NCI-H128 (cell line): Measurements from ENCODE around the gene POLR2F.

Experiments used
- DNase-seq: peaks from one replicate; lab custom pipeline; 2025; ENCODE audit not compliant: unreplicated experiment; lab: John Stamatoyannopoulos, UW

POLR2F gene

DNA sequence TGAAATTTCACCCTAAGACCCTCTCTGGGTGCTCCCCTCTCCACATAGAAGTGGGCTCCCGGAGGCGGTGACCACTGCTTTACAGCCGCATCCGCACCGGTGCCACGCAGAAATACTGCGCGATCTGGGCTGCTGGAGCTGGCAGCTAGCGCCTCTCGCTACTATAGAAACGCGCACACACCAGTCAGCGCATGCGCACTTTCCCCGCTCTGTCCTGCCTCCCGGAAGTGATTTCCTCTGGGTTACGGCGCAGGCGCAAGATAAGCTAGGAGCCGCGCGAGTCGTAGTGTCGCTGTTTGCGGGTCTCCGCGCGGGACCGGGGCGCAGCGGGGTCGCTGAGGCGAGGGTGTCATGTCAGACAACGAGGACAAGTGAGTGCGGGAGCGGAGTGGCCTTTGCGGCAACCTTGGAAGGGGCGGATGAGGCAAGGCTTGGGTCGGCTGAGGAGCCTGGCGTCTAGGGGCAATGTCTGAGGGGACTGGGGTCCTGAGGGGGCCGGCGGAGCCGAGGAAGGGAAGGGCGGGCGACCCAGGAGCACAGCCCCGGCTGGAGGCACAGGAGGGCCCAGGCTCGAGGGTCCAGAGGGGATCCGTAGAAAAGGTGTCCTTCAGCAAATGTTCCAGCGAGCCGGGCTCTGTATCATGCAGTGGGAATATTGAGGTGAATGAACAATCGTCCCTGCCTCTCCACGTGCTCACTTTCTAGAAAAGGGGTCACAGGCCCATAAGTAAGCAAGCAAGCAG is at the start of gene POLR2F, which contains the start of gene C22orf23:
POLR2F (plus strand) TSS at position 263 of the 743 bp plus-strand sequence; CDS start at position 352, 89 bp downstream.
C22orf23 (minus strand) TSS at position 165 of the 743 bp plus-strand sequence. CDS start 452 bp downstream, outside the sequence.
- DNase-seq = peak; percentile 91

DNA sequence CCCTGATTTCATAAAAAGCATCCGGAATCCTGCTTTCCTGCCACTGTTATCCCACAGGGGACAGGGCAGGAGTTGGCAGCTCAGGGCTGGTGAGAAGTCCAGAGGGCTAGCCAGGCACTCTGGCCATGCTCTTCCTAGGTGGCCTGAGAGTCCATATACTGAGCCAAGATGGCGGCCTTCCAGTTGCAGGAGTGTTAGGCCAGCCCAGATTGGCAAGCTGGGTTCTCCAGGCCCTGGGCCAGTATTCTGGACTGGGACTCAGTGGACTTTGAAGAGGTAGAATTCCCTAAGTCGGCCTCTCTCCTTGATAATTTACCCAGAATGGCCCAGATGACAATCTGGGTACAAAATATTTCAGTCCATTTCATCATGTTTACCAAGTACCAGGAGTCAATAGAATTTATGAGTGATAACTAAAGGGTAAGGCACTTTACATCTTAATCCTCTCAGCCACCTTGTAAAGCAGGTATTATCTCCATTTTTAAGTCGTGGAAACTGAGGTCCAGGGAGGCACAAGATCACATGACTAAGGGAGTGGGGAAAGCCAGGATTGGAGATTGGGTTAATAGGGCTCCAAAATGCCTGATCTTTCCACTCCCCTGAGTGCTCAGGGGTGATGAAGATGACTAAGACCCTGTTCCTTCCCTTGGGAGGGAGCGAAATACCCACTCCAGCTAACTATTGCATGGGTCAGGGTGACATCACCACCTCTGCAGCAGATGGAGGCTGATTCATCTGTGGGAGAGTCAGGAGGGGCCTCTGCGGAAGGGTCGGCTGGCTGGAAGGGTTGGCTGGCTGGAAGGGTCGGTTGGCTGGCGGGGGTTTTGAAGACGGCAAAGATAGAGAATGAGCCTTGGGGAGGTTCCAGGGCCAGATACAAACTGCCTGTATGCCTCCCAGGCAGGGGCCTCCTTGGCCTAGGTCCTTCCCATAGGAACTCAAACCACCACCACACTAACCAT is 48.6 kb upstream of the POLR2F start:
- DNase-seq = no peak

DNA sequence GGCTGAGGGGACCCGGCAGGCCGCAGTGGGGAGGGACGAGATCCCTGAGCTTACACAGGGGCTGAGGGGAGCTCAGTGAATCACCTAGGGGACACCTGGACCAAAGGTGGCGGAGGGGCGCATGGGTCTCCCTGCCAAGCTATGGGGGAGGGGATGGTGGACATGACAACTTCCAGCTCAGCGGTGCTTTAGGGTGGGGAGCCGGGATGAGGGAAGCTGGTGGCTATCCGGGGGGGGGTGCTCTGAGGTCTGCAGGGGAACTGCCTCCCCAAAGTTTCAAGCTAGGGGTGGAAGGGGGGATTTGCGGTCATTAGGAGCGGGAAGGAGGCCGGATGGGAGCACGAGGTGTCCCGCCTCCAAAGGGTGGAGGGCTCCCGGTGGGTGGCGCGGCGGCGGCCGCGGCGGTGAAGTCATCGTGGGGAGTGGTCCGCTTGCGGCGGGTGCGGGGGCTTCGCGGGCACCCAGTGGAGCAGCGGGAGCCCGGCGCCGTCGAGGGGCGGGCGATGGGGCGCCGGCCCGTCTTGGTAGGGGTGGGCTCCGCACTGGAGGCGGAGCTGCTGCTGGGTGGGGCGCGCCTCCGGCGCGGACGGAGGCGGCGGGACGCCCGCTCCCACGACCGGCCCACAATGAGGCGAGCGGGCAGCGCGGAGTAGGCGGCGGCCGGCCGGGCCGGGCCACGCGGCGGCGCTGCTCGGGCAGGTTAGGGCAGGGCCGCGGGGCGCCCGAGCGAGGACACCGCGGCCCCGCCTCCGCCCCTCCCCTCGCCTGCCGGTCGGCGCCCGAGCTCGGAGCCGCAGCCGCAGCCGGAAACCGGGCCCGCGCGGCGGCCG is 47.8 kb upstream of the POLR2F start, which contains the start of gene MICALL1:
MICALL1 (plus strand) TSS at position 764 of the 830 bp plus-strand sequence. CDS start 126 bp downstream, outside the sequence.
- no peak for DNase-seq

DNA sequence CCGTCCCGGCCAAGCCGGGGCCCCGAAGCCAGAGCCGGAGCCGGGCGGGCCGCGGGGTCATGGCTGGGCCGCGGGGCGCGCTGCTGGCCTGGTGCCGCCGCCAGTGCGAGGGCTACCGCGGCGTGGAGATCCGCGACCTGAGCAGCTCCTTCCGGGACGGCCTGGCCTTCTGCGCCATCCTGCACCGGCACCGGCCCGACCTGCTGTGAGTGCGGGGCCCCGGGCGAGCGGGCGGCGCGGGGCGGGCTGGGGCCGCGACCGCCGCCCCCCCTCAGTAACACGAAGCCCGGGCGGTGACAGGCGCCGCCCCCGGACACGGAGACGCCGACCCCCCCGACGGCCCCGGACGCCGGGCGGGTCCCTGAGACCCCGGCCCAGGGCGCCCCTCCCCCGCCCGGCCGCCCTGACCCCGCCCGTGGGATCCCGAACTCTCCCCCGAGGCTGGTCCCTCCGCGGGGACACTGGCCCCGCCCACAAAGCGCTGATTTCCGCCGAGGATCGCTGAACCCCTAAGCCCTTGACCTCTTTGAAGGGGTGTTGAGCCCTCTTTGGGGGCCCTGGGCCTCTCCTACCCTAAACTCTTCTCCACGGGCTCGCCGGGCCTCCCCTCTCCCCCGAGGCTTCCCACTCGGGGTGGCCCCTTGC is 47.0 kb upstream of the POLR2F start:
- no peak for DNase-seq

DNA sequence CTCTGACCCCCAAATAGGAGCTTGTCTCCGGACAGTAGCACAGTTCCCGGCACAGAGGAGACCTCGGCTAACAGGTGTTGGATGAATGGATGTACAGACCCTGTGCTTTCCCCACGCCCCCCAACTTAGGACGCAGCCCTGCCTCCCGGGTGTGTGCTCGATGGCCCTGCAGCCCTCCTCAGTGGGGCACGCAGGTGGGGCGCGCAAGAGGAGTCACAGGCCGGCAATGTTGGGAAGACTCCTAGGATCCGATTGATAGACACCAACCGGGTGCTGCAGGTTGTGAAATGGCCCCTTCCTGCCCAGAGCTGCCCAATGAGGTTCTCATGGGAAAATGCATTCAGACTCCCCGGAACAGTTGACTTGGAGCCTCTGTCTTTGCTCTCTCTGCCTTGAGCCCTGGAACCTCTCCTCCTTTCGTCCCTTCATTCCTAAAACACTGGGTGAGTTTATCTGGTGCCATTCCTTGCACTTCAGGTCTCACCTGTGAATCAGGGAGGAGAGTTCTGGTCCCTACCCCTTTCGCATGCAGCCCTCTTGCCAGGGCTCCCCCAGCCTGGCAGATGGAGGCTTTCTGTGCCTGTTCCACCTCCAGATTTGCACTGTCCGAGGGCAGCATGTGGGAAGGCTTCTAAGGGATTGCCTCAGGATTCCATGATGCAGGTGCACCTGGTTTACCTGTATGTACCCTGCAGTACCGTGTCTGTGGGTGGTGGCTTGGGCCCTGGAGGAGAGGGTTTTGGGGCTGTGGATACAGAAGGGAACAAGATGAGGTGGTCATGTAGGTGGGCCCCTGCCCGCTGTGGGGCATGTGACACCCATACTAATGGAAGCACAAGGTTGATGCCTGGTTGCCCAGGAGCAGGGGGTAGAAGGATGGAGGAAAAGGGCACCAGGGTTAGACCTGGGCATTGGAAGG is 46.2 kb upstream of the POLR2F start:
- no peak for DNase-seq

DNA sequence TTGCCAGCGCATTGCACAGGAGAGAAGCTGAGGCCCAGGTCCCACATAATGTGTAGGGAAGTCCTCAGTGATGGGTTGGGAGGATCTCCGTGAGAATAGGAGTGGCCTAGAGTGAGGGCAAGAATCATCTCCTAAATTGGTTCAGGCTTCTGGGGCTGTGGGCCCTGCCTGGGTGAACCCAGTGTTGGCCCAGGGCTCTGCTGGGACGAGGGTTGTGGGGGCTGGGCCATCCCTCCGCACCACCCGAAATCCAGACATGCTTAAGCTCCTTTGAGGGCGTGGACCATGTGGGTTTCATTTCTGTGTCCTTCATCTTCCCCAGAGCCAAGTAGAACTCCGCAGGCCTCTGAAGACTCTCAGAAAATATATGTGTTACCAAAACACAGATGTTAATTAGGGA is 43.7 kb upstream of the POLR2F start:
- DNase-seq = no peak

DNA sequence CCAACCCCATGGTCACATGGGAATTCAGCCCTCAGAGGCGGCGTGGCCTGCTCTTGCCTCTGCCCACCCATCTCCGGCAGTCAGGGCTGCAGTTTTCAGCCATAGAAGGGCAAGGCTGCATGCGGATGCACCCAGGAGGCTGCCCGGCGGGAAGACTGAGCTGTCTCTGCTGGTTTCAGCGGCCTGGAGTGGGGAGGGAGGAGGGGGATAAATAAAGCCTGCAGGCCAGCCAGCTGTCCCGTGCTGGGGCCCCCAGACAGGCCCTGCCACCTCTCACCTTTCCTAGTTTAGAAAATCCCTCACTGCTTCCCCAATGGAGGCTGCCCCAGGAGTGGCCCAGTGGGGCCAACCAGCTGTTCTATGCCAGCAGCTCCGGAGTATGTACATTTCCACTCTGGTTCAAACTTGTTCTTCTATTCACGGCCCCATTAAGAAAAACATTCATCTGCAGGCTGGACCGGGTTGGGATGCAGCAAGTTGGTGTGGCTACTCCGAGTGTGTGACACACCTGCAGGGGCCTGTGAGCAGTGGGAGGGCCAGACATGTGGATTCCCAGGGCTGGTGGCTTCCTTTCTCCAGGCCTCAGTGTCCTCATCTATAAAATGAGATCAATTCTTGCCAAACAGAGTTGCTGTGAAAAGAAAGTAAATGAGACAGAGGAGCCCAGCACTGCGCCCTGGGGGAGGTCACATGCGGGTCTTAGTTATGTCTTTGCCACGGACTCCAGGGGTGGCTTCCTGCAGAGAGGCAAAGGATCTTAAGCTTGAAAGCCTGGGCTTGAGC is 42.4 kb upstream of the POLR2F start:
- DNase-seq = no peak

DNA sequence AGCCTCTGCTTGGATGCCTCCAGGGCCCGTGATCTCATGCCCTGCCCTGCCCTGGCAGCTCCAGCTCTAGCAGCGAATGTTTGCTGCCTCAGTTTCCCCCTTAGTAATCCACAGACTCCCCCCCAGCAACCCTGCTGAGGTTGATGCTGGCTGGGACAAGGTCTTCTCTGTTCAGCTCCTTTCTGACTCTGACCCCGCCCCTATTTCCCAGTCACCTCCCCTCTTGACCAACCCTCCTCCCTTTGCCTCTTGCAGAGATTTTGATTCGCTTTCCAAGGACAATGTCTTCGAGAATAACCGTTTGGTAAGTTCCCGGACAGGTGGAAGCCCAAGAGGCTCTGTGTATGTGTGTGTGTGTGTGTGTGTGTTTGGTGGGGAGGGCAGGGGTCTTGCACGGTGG is 41.8 kb upstream of the POLR2F start:
- no peak for DNase-seq

DNA sequence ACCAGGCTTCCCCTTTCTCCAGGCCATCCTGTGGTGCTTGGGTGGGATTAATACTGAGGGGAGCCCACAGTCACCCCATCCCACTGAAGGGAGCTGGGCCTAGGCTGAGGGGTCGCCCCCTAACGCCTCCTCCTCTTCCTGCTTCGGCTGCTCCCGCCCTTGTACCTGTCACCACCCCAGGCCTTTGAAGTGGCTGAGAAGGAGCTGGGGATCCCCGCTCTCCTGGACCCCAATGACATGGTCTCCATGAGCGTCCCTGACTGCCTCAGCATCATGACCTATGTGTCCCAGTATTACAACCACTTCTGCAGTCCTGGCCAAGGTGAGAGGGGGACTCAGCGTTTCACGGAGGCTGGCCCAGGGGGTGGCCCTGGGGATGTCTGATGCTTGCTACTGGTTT is 41.3 kb upstream of the POLR2F start:
- no peak for DNase-seq

DNA sequence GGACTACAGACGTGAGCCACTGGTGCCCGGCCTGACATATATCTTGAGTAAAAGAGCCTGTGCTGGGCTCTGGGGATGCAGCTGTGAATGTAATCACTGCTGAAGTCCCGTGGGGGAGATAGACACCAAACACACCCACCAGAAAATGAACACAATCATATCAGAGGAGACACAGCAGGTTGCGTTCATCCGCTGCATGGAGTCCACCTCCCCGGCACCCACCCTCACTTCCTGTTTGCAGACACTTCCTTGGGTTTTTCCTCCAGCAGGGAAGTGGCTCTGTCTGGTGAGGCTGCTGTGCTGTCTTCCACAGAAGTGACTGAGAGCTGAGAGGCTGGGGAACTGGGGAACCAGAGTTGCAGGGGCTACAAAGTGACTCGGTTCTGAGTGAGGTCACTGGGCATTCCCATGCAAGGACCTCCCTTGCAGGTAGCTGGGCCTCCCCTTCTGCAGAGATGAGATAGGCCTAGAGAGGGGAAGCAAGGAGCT is 40.2 kb upstream of the POLR2F start:
- no peak for DNase-seq

DNA sequence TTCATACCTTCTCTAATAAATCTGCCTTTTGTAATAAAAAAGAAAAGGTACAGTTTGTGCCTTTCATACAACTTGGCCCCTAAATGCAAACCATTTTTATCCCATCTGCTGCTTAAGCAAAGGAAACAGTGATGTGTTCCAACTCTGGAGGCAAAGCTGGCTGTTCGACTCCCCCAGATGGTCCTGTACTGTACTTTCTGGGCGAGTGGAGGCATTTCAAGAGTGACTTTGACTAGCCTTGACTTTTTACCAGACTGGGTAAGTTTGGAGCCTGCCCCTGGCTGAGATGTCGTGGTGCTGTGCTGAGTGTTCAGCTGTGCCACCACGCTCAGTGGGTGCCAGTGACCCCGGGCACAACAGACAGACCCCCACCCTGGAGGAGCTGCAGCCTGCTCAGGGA is 37.2 kb upstream of the POLR2F start:
- no peak for DNase-seq

DNA sequence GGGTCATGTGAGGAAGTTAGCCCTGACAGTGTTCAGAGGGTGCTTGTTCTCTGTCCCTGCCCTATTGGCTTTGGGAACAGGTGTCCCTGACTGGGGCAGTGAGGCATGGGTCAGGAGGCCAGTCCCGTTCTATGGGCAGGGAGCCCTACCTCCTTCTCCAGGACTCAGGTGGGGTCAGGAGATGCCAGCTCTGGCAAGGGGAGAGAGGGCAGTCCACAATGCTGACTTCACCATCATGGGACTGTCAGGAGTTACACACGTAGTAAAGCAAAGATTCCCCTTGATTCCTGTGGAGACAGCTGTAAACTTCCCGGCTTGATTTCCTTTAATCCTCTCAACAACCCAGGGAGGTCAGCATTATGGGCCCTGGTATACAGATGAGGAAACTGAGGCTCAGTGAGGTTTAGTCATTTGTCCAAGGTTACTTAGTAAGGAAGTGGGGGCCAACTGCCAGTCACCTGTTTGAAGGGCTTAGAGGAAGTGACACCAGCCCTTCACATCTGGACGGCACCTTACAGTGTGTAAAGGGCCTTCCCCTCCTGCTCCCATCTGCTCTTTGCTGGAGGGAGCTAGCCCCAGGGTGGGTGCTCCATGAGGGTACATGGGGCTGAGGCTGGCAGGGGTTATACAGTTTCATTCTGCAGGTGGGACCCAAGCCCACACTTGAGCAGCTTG is 35.5 kb upstream of the POLR2F start:
- no peak for DNase-seq

DNA sequence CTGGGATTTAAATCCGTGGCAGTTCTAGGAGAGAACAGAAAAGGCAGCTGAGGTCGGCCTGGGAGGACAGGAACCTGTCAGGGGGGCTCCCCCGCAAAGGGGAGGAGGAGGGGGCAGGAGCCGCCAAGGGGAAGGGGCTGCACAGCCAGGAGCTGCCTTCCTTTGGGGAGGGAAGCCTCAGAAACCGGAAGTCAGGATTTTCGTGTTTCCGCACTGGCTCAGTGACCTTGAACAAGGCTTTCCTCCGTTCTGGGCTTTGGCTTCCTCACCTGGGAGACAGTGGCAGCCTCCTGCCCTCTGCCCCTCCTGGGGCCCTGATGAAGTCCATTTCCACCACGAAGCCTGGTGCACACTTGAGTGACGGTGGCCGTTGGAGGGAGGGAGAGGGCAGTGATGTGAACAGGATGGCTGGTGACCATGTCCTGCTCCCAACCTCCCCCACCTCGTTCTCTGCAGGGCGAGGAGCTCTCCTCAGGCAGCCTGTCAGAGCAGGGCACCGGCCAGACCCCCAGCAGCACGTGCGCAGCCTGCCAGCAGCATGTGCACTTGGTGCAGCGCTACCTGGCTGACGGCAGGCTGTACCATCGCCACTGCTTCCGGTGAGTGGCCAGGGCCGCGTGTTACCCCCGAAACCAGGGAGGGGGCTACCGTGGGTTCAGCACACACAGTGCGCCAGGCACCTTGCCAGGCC is 34.8 kb upstream of the POLR2F start:
- no peak for DNase-seq

DNA sequence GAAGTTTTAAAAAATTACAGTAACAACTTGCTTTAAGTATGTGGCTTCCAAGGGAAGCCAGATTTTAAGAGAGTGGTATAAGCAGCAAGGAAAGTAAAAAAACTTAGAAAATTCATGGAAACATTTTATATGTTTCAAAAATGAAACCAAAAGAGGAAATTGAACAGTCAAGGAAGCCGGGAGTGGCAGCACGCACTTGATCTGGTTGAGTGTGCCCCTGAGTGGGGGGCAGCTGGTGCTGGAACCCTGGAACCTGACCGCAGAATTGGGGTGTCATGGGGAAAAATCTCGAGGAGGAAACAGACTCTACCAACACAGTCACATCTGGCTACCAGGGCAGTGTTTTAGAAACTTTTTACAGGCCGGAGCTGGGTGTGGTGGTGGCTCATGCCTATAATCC is 33.4 kb upstream of the POLR2F start:
- DNase-seq = no peak

DNA sequence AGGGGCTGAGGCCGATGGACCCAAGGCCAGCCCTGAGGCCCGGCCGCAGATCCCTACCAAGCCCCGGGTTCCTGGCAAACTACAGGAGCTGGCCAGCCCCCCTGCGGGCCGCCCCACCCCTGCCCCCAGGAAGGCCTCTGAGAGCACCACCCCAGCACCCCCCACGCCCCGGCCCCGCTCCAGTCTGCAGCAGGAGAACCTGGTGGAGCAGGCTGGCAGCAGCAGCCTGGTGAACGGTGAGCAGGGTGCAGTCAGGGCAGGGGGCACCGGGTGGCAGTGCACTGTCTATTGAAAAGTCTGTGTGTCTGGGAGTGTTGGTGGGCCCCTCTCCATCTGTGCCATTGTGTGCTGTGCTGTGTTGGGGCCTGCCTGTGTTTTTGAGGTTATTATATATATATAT is 31.3 kb upstream of the POLR2F start:
- no peak for DNase-seq

DNA sequence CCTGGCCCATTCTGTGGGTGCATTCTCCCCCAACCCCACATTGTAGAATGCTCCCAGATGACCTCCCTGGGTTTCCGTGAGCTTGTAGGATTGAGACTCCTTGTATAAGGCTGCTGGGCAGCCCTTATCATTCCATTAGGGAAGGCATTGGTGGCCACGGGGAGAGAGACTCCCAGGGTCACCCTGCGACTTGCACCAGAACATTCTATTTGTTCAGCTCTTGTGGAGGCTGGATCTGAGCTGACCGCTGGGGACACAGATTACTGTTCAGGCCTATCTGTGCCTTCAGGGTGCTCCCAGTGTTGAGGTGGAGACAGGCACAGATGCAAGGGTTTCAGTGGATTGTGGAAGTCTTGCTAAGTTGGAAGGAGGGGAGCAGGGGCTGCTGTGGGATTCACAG is 29.6 kb upstream of the POLR2F start:
- DNase-seq = no peak

DNA sequence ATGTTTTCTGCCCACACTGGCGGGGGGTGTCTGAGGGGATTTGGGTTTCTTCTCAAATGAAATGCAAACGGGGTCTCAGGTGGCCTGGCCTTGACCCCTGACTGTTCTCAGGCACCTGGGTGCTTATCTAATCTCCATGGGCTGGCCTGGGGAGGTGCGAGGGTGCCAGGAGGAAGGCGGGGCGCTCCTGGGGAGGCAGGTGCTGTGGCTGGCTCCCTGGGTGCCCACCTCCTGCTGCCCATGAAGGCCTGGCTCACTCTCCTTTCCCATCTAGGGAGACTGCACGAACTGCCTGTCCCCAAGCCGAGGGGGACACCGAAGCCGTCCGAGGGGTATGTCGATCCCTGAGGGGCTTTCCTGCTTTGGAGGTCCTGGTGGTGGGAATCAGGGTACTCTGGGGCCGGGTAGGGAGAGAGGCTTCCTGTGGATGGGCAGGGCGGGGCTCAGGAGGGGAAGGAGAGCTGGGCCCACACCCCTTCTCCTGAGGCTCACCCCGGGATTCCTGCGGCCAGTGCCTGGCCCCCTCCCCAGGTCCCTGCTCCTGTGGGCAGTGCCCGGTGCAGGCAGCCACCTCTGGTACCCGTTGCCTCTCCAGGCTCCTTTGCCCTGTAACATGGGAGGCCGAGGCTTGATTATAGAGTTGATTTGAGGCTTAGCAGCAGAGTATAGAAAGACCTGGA is 29.0 kb upstream of the POLR2F start:
- no peak for DNase-seq
